ENCODE measurements around the gene PIK3R2.

Gene PIK3R2

GRCh38 chr19:18174983-18175382 is 22.0 kb downstream of the PIK3R2 start:
- no peak for DNase-seq

DNA sequence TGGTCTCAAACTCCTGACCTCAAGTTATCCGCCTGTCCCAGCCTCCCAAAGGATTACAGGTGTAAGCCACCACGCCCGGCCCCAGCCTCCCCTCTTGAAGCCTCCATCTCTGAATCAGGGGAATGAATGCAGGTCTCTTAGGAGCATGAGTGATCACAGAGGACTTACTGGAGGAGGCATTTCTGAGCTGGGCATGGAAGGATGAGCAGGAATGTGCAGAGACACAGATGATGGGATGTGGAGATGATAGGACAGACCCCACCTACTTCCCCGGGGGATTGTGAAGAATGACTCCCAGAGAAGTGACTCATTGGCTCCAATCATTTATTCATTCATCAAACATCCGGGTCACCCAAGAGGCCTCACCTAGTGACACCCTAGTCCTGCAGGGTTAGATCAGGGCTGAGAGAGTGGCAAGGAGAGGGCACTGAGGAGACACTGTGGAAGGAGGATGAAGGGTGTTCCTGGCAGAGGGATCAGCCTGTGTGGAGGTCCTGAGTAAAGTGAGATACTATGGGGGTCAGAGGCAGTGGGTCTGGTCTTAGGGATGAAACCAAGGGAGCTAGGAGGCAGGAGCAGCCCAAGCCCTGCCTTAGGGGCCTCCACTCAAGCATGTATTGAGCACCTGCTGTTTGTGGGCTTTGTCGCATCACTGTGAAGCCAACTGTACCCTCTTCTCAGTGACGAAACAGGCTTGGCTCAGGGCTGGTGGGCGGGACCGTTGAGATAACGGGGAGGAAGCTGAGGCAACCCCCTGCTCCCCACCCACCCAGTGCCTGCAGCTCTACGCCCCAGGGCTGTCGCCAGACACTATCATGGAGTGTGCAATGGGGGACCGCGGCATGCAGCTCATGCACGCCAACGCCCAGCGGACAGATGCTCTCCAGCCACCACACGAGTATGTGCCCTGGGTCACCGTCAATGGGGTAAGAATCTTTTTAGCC is 23.7 kb downstream of the PIK3R2 start:
- DNase-seq, result no peak

- DNase-seq, result no peak
Observed at GRCh38 chr19:18179957-18180356, 27.0 kb downstream of the PIK3R2 start.

GRCh38 chr19:18183529-18183928 is 30.6 kb downstream of the PIK3R2 start:
- no peak for DNase-seq

DNA sequence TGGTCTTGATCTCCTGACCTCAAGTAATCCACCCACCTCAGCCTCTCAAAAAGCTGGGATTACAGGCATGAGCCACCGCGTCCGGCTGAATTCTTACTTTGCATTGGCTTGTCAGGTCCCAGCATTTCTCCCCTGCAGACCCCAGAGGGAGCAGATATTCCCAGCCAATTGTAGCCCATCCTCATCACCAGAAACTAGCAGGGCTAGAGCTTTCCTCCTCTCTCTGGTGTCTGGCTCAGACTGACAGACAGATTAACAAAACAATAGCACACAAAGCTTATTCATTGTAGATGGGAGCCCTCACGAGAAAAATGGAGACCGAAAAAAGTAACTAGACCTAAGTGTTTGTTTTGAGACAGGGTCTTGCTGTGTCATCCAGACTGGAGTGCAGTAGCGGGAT is 32.6 kb downstream of the PIK3R2 start:
- DNase-seq, result no peak

DNA sequence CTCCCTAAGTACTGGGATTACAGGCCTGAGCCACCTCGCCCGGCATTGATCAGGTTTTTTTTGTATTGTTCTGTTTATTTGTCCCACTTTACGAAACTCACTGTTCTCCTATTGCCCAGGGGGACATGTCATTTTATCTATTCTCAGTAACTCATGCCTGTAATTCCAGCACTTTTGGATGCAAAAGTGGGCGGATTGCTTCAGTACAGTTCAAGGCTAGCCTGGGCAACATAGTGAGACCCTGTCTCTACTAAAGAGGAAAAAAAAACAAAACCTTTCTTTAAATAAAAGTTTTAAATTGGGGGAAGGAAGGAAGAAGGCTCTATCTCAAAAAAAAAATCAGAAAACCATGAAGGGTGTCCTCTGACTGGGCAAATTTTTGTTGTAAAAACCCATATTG is 37.3 kb downstream of the PIK3R2 start:
- no peak for DNase-seq

GRCh38 chr19:18191640-18192062 is 38.7 kb downstream of the PIK3R2 start:
- peak; percentile 66 for DNase-seq

DNA sequence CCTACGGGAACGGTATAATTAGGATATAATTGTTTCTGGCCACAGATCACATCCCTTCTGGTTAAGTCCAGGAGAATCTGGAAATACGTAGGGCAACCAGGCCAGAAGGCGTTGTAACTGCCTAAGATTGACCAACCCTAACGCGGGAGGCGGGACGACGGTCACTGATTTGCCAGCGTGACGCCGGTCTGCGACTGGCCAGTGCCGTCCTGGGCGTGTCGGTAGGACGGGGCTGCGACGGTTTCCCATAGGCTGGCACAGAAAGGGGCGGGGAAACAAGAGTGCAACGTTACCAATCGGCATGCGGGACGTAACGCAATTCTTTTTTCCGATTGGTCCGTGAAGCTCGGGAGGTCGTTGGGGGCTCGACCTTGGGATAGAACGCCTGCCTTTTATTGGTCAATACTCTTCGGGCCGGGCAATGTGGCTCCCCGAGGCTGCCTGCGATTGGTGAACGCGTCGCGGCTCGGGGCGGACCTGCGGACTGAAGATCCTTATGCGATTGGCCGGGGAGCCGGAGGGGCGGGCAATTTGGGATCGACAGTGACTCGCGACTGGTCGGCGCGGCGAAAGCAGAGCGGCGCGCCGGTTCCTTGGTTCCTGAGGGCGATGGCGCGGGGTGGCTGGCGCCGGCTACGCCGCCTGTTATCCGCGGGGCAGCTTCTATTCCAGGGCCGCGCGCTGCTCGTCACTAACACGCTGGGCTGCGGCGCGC is 39.9 kb downstream of the PIK3R2 start, which contains the start of gene MPV17L2:
MPV17L2 (plus strand) TSS at position 546 of the 715 bp plus-strand sequence; CDS start at position 610, 64 bp downstream.
- peak; percentile 100 for DNase-seq

DNA sequence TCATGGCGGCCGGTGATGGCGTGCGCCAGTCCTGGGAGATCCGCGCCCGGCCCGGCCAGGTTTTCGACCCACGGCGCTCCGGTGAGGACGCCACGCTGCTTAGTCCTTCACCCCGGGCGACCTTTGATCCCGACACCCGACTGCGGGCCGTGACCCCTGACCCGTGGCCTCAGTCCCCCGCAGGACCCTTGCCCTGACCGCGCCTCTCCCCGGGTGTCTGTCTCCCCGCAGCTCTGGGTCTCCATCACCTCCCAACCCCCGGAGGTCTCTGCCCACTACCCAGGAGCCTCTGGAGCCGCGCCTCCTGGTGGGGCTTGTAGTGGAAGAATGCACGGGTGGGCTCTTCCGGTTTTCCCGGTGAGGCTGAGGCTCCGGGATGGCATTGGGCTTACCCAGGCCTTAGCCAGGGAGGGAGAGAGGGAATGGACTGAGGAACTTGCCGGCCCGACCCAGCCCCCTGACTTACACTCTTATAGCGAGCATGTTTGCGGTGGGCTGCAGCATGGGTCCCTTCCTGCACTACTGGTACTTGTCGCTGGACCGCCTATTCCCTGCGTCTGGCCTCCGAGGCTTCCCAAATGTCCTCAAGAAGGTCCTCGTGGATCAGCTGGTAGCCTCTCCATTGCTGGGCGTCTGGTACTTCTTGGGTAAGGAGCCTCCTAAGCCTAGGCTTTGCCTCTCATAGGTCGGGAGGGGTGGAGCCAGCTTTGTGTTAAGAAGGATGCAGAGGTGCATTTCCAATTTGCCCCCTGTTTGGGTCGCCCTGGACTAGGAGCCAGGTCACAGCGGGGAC is 40.6 kb downstream of the PIK3R2 start:
- peak; percentile 71 for DNase-seq

- no peak for DNase-seq
Observed at GRCh38 chr19:18194181-18194530, 41.2 kb downstream of the PIK3R2 start.

DNA sequence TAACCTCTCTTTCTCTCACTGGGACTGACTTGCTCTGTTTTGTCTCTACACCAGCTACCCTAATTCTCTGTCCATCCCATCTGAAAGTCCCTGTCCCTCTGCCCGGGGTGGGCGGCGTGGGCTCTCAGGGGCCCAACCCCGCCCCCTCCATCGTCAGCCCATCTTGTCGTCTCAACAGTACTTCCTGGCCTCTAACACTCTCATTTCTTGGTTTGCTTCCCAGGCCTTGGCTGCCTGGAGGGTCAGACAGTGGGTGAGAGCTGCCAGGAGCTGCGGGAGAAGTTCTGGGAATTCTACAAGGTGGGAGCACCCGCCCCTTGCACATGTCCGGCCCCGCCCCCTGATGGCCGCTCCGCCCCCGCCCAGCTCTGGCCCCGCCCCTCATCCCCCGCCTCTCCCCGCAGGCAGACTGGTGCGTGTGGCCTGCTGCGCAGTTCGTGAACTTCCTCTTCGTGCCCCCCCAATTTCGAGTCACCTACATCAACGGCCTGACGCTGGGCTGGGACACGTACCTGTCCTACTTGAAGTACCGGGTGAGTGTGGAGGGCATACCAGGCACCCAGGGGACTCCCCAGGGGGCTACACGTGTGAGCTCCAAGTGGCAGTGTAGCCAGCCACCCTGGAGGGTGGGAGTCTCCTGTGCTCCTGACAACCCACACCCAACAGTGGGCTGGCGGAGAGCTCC is 41.7 kb downstream of the PIK3R2 start:
- DNase-seq, result peak; percentile 73

- DNase-seq, result no peak
Observed at GRCh38 chr19:18196511-18196845, 43.5 kb downstream of the PIK3R2 start.

- no peak for DNase-seq
Observed at GRCh38 chr19:18197306-18197705, 44.3 kb downstream of the PIK3R2 start.

GRCh38 chr19:18197941-18198340 is 45.0 kb downstream of the PIK3R2 start:
- no peak for DNase-seq

DNA sequence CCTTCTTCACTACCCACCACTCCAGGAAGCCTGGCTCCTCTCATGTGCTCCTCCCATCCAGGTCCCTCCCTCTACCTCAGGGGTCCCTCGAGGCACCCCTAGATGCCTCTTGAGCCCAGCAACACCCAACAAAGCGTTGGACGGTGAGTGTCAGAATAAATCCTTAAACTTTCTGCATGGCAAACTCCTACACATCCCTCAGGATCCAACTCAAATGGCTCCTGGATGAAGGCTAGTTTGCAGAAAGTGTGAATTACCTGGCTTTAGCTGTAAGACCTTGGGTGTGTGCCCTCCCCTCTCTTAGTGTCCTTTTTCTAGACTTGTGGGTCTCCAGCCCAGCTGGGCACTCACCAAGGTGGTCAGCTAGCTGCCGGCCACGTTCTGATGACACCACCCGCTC is 45.4 kb downstream of the PIK3R2 start:
- DNase-seq, result no peak

DNA sequence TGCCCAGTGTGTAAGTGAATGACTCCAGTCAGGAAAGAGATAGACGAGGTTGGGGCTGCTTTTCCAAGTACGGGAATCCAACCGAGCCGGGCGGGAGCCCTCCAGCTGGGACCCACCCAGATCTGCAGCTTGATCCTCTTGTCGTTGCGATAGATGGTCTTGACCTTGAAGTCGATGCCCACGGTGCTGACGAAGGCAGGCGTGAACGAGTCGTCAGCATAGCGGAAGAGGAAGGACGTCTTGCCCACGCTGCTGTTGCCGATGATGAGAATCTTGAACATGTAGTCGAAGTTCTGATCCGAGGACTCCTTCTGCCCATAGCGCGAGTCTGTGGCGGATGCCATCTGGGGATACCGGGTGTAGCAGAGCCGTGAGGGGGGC is 49.4 kb downstream of the PIK3R2 start:
- DNase-seq, result no peak

GRCh38 chr19:18202778-18203407 is 49.9 kb downstream of the PIK3R2 start:
- peak; percentile 70 for DNase-seq

GRCh38 chr19:18203408-18203862 is 50.5 kb downstream of the PIK3R2 start:
- peak; percentile 83 for DNase-seq

- peak; percentile 100 for DNase-seq
Observed at GRCh38 chr19:18203863-18204393, 51.0 kb downstream of the PIK3R2 start, which contains the start of gene RAB3A. RAB3A (minus strand) TSS chr19:18204042; CDS start chr19:18202740, 1,302 bp downstream.

DNA sequence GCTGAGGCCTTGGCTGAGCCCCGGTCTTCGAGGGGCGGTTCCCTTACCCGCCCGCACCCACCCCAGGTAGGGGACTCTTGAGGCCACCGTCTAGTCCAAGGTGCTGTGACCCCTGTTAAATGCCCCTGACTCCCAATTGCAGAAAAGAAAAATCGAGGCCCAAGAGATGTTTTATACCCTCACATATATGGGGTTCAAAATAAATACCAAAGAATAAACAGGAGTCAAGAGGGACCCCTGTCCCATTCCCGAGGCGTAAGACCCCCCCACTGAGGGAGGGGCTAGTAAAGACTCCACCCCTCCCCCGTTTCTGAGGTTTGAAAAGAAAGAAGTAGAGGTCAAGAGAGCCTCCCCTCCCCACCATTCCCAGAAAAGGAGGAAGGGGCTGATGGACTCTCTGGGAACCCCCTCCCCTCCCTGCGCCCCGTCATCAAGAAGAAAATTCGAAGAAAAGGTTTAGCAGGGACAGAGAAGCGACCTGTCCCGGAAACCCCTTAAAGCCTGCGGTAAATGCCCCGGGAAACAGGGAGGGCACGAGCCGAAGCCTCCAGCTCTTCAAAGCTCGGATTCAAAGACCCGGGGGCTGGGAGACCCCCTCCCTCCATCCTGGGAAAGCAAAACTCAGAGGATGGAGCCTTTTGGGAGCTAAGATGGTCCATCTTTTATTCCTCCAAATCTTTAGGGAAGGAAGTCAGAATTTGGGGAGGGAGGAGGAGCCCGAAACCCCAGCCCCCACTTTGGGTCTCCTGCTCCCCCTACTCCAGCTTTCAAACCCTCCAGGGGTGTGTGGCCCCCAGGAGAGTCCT is 51.6 kb downstream of the PIK3R2 start:
- peak; percentile 97 for DNase-seq

All from NCI-H82 (cell line).